Limb (tissue), 2 donors: Measurements from ENCODE around the gene NGEF.
A peak's percentile ranks its signal among the peaks of the same experiment; 100 is the strongest.

Experiments used
- DNase-seq, 2 donors: peaks; one replicate each; pipeline ENCODE4 v3.0.0-alpha.2; 2016; ENCODE audit errors: extremely low spot score in 2 of 2

The NGEF gene

DNA sequence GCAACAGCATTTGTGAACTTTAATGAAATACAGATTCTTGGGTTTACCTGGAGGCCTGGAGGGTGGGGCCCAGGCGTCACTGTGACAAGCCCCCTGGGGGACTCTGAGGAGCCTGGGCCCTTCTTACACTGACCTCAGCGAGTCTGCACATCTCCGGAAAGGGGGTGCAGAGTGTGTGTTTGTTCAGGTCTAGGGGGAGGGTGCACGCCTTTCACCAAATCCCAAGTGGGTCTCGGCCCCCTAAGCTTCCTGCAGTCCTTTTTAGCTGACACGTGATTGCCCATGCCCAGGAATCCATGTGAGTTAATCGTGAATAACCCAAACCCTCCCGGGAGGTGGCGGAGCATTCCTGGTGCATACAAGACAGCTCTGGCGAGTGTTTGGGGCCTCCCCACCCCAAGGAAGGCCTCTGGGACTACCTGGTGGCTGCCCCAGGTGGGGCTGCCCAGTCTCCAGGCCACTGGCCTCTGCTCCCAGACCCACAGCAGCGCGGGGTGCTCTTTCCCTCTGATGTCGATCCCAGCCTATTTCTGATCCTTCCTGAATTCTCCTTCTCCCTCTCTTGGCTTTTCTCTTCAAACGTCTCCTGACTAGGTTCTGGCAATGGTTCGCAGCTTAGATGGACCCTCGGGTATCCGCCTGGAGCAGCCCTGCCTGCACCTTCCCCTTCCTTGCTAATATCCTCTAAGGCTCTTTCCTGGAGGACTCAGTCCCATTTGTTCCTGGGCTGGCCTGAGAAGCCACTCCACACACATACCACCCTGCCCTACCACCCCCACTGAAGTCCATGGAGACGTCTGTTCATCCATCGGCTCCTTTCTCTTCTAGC lies 10.0 kb downstream of the NGEF start:
- no peak for DNase-seq

DNA sequence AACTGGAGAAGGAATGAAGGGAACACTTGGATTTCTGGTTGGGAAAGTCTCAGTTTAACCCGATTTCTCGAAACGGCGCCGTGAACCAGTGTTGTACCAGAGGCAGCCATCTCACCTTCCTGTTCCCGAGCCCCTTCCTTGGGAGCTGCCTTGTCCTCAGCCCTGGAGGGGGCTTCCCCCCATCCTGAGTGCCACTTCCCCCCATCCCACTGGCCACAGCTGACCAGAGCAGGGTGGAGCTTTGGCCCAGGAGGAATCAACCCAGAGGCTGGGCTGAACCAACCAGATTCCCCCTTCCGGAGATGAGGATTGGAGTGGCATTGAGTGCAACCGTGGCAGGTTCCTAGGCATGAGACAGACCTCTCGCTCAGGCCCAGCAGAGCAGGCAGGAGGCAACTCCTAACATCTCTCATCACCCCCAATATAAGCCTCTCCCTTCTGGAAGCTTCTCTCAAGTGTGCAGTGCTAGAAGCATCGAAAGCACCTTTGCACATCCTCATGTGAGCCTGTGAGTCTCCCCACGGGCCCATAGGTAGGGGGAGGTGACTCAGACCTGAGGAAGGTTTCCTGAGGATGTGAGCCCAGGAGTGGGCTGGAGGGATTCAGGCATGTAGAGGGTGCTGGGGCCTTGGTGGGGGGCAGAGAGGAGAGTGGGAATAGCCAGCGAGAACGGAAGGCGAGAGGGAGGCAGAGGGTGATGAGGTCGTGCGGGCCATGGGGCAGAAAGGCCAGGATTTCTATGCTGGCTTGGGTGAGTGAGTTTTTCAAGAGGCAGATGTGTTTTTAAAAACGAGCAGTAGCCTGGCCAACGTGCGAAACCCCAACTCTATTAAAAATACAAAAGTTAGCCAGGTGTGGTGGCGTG lies 11.9 kb downstream of the NGEF start:
- DNase-seq, result no peak

DNA sequence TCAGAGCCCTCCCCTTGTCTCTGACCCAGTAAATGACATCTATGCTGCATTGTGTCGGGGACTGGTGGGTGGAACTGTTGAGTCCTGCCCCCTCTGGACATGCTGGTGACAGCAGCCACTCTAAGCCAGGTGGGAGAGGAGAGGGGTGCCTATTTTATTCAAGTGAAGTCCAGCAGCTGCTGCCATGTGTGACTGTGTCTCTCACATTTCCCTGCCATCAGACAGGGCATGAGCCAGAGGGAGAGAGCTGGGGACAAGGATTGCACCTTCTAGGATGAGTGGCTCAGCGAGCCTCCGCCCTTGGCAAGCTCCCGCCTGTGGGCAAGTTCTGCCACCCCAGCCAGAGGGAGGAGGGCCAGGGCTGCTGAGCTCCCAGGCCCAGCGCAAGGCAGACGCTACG lies 13.7 kb downstream of the NGEF start:
- DNase-seq, result no peak

DNA sequence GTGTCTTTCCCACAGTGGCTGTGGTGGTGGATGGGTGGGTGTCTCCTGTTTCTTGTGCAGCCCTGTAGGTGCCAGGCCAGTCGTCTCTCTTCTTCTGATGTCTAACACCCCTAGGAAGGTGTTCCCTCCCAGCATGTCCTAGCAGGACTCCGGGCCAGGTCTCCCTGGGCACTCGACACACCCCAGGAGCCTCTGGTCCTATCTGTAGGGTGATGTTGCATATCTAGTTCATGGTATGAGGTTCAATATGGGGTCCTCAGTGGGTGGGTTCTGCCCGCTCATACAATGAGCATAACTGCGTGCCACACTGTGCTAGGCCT lies 14.4 kb downstream of the NGEF start:
- no peak for DNase-seq

DNA sequence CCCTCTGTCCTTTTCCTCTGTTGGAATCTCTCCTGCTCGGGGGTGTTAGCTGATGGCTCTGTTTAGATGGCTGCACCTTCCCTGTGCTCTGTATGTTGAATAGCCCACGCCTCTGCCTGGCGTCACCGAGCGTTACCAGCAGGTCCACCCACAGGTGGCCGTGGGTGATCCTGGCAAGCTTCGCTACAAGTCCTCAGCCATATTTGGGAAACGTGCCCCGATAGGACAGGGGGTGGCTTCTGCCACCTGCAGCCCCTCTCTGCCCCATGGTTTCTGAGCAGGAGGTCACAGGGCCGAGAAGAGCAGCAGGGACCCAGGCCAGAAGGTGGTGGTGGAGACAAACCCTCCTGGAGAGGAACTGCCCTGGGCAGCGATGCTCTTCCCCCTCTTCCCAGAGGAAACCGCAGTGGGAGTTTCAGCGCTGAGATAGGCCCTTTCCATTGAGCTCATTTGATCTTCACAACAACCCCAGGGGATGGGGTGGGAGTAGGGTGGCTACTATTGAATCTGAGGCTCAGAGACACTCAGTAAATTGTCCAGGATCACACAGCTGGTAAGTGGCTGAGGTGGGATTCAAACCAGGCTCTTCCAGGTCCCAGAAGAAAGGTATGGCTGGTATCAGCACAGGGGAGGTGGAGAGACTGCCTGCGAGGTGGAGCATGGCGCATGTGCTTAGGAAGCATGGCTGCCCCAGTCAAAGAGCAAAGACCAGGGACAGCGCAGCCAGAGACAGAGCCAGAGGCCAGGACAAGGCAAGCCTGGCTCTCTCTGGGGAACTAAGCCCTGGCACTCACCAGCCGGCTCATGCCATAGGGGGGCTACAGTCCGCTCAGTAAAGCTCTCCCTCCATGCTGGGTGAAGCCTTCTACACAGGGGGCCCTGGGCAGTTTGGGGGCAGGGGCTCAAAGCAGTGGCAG lies 15.0 kb downstream of the NGEF start:
- DNase-seq, result no peak

DNA sequence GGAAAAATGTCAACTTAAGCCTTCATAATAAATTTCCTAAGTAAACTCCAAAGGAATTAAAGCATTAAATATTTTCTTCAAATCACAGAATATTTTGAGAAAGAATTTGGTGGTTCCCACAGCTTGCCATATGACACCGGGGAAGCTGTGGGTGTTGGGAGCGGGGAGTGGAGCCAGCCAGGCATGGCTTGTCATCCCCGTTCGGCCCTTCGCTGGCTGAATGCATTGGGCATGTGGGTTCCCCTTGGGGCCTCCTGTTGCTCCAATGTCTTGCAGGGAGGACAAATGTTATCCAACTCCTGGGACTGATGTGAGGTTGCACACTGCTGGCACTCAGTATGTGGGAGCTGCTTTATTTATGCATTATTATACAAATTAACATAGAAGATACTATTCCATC lies 18.6 kb downstream of the NGEF start:
- DNase-seq, result no peak

DNA sequence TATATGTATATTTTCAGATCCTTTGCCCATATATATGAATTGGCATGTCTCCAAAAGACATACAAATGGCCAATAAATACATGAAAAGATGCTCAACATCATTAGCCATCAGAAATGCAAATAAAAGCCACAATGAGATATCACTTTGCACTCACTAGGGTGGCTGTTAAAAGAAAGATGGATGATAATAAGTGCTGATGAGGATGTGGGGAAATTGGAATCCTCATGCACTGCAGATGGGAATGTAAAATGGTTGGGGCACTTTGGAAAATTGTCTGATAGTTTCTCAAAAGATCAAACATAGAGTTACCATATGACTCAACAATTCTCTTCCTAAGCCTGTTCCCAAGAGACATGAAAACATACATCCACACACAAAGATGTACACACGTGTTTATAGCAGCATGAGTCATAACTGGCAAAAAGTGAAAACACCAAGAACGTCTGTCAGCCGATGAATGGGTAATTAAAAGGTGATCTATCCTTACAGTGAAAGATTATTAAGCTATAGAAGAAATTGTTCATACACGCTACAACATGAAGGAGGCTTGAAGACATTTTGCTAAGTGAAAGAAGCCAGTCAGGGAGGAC lies 19.7 kb downstream of the NGEF start:
- no peak for DNase-seq

DNA sequence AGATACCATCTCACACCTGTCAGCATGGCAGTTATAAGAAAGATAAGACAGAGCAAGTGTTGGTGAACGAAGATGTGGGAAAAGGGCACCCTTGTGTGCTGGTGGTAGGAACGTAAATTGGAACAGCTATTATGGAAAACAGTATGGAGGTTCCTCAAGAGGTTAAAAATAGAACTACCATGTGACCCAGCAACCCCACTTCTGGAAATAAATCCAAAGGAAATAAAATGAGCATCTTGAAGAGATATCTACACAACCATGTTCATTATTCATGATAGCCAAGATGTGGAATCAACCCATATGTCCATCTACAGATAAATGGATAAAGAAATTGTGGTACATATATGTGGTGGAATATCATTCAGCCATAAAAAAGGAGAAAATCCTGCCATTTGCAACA lies 26.9 kb downstream of the NGEF start:
- no peak for DNase-seq

DNA sequence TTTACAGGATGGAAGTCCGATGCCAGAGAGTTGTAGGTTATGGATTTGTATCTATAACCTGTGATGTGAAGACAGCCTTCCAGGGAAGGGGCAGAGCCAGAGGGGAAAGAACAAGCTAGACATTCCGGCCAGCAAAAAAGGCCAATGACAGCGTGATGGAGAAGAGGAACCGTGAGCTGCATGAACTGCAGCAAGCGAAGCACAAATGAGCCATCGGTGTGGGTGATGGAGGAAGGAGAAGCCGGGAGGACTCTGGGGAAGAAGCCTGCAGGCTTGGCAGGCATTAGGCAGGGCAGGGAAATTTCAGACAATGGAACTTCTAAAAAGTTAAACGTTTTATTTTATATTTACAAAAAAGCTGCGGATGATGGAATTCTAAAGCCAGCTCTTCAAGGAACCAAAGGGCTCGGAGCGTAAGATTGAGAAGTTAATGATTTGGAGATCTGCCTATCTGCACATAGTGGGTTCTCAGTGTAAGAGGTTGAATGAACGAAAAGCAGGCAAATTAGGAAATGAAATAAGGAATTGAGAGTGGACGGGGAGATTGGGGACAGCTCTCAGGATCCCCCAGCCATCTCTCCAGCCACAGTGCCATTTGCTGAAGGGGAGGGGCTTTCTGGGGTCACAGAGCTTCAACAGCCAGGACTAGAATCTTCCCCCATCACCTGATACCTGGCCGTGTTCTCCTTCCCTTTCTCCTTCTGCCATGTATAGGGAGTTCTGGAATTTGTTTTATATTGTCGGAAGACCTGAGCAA lies 28.4 kb downstream of the NGEF start:
- DNase-seq, result no peak

DNA sequence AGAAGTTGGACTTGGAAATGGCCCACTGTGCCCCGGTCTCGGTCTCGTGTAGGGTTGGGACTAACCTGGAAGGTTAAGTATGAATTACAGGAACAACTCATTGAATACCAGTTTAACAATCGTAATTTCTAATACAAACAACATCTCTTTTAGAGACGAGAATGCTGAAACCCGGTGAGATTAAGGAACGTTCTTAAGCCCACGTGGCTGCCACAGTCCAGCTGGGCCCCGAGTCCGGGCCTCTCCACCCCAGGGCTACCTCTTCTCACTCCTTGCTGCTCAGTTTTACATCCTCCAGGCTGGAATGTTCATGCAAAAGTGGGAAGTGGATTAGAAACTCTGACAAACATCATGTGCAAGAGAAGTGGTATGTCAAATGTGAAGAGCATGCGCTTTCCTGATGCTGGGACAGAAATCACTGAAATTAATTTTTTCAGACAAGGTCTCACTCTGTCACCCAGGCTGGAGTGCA lies 29.4 kb downstream of the NGEF start:
- no peak for DNase-seq

DNA sequence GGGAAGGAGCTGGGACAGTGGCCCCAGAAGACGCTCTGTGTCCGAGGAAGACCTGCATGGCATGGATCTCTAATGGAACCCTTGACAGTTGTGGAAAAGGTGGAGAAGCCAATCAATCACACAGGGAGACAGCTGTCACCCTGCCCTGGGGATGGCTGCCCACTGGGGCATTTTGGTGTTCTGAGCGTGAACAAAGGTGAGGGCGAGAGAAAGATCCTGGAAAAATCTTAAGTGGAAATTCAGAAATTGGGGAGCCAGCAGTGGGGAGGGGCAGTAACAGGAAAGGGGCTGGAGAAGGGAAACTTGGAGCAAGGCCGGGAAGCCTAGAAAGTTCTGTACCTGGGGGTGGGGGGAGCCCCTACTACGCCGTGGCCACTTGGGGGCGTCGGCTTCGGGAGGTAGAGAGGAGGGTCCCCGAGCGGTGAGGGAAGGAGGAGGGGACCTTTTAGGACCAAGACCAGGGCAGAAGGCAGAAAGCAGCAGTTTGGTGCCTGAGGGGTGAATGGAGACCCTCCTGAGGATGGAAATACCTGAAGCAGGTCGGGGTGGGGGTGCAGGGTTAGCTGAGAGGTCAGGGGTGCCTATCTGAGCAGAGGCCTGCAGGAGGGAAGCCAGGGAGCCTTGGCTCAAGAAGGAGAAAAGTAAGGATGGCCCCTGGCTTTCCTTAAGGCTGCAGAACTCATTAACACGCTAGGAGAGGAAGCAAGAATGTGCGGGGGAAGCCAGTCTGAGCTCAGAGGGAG lies 30.0 kb downstream of the NGEF start:
- peak in 1 of 2 donors; percentile 45 for DNase-seq

DNA sequence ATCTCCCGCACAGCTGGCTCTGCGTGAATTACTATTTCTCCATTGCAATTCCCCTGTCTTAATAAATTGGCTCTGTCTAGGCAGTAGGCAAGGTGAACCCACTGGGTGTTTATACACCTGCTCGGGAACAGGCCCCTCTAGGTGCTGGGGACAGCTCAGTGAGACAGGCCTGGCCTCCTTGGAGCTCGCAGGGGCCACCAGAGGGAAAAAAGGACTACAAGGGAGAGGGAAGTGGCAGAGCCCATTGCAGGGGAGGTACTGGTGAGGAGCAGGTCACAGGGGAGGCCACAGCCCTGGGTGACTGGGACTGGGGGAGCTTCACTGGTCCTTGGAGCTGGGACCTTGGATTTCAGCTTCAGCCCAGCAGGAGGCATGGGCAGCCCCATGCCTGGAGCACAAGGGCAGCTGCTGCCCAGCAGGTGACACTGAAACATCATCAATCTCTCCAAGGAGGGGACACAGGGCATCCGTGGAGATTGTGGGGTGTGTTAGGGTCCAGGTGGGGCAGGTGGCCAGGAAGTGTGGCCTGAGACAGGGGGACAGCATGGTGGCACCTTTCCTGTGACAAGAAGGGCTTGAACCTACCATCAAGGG lies 31.2 kb downstream of the NGEF start:
- no peak for DNase-seq

DNA sequence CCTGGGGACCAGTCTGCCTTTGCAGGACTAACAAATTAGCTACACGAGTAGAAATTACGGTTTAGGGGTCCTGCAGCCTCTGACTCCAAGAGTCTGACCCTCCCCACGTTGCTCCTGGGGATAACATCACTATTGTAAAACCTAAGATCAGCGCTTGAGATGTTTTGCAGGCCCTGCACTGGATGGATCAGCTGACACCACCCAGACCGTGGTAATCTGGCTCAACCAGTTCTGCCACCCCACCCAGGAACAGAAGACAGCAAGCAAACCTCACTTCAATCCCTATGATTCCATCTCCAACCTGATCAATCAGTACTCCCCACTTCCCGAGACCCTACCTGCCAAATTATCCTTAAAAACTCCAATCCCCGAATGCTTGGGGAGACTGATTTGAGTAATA lies 31.7 kb downstream of the NGEF start:
- DNase-seq, result no peak

DNA sequence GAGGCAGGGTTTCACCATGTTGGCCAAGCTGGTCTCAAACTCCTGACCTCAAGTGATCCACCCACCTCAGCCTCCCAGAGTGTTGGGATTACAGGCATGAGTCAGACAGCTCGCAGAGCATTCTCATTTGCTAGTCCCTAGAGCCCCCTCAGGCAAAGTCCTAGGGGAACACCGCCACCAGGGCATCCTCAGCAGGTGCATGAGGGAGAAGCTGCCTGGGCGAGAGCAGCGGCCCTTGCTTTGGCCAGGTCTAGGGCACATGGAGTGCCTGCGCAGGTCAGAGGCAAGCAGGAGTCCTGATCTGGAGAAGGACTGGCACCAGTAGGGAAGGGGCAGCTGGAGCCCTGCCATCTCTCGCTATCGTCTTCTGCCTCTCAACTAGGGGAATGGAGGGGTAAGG lies 32.4 kb downstream of the NGEF start:
- DNase-seq, result no peak

DNA sequence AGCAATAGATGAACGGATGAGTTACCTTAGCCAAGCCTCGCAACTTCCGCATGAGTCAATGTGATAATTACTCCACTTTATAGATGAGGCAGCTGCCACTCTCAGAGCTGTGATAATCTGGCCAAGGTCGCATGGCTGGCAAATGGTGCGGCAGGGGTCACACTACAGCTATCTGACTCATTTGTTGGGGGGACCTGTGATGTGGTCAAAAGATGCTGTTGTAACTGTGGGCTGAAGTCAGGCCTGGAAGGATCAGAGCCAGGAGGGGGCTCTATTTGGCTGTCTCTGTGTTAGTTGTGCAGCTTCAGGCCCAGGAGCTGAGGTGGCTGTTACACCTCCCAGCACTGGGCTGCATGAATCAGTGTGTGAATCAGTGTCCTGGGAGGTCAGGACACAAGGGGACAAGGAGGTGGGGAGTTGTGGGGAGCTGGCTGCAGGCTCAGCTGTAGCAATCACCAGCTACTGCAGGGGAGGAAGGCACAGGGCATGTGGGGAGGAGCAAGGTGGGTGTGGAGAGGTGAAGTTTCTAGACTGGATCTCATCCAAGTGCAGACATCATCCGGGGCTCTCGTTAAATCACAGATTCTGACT lies 33.1 kb downstream of the NGEF start:
- no peak for DNase-seq

DNA sequence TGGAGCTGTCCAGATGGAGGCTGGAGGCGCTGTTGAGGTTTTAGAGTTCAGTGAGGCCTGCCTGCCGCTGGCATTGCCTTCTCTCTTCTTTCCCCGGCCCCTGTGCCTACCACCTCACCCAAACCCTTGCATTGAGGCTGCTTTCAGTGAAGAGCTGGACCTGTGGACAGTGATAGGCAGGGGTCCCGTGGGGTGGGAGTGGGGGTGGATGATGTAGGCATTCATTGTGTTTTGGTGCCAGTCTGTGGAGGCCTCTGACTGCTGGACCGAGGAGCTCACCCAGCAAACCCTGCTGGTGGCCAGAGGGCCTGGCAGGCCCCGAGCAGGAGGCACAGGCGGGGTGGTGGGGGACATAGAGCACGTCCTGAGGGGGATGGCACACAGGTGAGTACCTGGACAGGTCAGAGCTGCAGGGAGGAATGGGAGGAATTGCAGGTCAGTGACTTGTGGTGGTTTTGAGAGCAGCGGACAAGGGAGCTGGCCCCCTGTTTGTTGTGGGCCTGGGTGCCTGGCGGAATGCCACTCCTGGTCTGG lies 35.6 kb downstream of the NGEF start:
- DNase-seq, result no peak

DNA sequence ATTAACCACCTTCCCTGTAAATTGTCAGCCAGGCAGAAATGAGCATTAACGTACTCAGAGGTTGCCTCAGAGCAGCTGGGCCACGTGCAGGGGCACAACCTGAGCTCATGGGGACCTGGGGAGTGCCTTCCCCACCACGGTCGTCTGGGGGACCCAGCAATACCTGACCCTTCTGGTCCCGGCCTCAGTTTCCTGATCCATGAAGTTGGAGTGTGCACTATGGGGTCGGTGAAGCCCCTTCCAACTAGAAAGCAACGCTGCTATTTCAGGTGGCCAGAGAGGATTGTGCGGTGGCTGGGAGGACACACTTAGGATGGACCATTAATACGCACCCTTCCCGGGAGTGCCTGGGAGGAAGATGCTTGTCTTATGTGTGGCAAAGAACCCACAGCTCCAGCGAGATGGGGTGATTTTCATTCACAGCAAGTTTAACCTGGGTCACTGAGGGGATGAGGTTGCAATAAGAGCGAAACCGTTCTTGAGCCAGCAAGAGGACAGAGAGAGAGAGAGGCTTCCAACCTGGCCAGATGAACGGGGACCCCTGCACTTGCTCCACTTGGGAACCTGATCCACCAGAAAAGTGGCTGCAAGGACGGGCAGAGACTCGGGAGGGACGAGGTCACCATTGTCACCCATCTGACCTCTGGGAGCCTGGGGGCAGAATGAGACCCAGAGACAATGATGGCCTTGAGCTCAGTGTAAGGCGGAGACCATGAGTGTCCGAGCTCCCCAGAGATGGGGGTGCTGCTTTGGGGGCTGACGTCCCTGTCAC lies 36.2 kb downstream of the NGEF start:
- no peak for DNase-seq

DNA sequence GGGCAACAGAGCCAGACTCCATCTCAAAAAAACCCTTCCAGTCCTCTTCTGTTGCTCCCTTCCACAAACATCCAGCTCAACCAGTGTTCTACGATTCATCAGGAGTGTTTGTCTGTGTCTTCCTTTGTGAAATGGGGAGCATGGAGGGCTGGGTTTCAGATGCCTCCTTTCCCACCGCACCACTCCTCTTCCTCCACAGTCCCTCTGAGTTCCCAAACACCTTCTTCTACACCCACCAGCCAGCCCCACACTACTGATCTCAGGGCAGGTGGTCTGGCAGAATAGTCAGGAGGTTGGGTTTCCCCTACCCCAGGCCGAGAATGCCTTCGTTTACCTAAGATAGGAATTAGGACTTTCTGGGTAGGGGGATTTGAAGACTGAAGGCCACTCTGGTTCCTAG lies 36.9 kb downstream of the NGEF start:
- DNase-seq, result no peak
